ENCODE measurements around the gene PAF1. TPM values are rescaled to one million over a fixed set of nuclear protein-coding genes. Genes with fewer than 3 reads are reported as not detected.

PAF1 gene
- total and polyA plus RNA-seq, 10 donors = 27.4 to 51.3 (median 39.2) TPM

- intact Hi-C loops (cut with DNase I; ENCODE audit: low total_unique reads) = no loop called here
- peaks cover 0 to 40% (median 28%) of the 10 kb centered on the region in 6 donors for H3K36me3 ChIP-seq
Measured at GRCh38 chr19:39432677-39433025, 41.7 kb upstream of the PAF1 start.

DNA sequence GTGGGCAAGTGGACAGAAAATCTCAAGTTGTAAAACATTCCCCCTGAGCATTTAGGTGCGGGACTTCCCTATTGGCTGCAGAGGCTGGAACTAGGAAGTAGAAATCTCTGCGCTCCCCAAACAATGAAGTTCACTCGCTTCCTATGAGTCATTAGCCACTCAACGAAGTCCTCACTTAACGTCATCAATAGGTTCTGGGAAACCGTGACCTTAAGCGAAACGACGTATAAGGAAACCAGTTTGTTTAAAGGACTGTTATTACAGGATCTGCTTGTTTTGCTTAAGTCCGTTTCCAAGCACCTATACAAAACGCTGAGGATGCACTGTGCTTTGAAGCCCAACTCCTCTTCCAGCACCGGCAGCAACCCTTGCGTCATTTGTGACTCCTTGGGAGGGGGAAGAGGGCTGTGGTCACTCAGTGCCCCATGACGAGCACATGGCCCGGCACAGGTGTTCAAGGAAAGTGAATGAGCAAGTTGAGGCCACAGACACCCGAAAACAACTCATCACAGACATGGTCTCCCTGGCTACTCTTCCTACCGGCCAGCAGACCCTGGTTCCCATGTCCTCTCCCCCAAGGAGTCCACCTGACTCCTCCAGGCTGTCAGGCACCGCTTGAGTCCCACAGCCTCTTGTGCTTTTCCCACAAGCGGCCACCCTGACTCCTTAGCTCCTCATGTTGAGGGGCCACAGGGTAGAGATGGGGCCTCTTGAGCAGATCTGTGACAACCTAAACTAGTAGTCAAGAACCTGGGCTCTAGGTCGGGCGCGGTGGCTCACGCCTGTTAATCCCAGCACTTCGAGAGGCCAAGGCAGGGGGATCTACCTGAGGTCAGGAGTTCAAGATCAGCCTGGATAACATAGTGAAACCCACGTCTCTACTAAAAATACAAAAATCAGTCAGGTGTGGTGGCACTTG, 40.0 kb upstream of the PAF1 start:
- Histone ChIP-seq H3K27ac (peak overlapping the region; percentile 57 to 88 (median 77)), H3K4me3 (peak overlapping the region in 1 of 8 donors; percentile 32), H3K36me3 (peaks cover 0 to 40% (median 28%) of the 10 kb centered on the region in 6 donors), H3K4me1 (peaks cover 21 to 71% (median 44%) of the 10 kb centered on the region in 6 donors), H3K27me3 (replicated peaks in 1 of 7) (no peaks in the 10 kb centered on the region), H3K9me3 (no peaks in the 10 kb centered on the region)
- WGBS, 5 donors = 39 to 55% (median 47%) methylated on average over 22 to 25 of the region's 25 CpGs
- peak; percentile 75 for DNase-seq
- TF ChIP-seq POLR2AphosphoS5 (IDR thresholded peaks at IDR 0.05) (peak; percentile 41 to 79 (median 53)), CTCF (IDR thresholded peaks at IDR 0.05 in 8 of 11, conservative IDR thresholded peaks at IDR 0.05 in 3 of 11) (no peak)
- intact Hi-C loops (cut with DNase I; ENCODE audit: low total_unique reads) = no loop called here

More at GRCh38 chr19:39432677-39433025, 41.7 kb upstream of the PAF1 start:
- TF ChIP-seq CTCF (IDR thresholded peaks at IDR 0.05 in 8 of 11, conservative IDR thresholded peaks at IDR 0.05 in 3 of 11) (no peak), POLR2A (IDR thresholded peaks at IDR 0.05) (no peak), POLR2AphosphoS5 (IDR thresholded peaks at IDR 0.05) (no peak)
- no peaks in the 10 kb centered on the region for H3K9me3 ChIP-seq
- peak; percentile 38 for DNase-seq
- peaks cover 21 to 75% (median 53%) of the 10 kb centered on the region in 6 donors for H3K4me1 ChIP-seq
- H3K4me3 ChIP-seq = peak overlapping the region in 1 of 8 donors; percentile 0
- H3K27me3 ChIP-seq (replicated peaks in 1 of 7) = no peaks in the 10 kb centered on the region
- WGBS, 5 donors = 87 to 95% (median 95%) methylated on average over 8 of the region's 8 CpGs
- no peak overlapping the region for H3K27ac ChIP-seq

- H3K36me3 ChIP-seq = peaks cover 0 to 49% (median 29%) of the 10 kb centered on the region in 6 donors
- H3K27me3 ChIP-seq (replicated peaks in 1 of 7) = no peaks in the 10 kb centered on the region
- no peak overlapping the region for H3K4me3 ChIP-seq
- H3K9me3 ChIP-seq = no peaks in the 10 kb centered on the region
- peak overlapping the region in 7 of 8 donors; percentile 41 to 86 (median 67) for H3K27ac ChIP-seq
- intact Hi-C loops (cut with DNase I; ENCODE audit: low total_unique reads) = no loop called here
- TF ChIP-seq POLR2A (IDR thresholded peaks at IDR 0.05) (no peak), POLR2AphosphoS5 (IDR thresholded peaks at IDR 0.05) (peak; percentile 73 to 84 (median 75))
- H3K4me1 ChIP-seq = peaks cover 3 to 51% (median 26%) of the 10 kb centered on the region in 6 donors
- WGBS, 5 donors = 30 to 48% (median 39%) methylated on average over 20 to 23 of the region's 23 CpGs
- DNase-seq = peak; percentile 76
Measured at GRCh38 chr19:39428283-39429112, 37.6 kb upstream of the PAF1 start.

GRCh38 chr19:39427707-39428106, 36.8 kb upstream of the PAF1 start:
- DNase-seq = no peak
- H3K4me3 ChIP-seq = no peak overlapping the region
- intact Hi-C loops (cut with DNase I; ENCODE audit: low total_unique reads) = no loop called here
- no peaks in the 10 kb centered on the region for H3K9me3 ChIP-seq
- TF ChIP-seq CTCF (IDR thresholded peaks at IDR 0.05 in 8 of 11, conservative IDR thresholded peaks at IDR 0.05 in 3 of 11) = no peak
- TF ChIP-seq POLR2AphosphoS5 (IDR thresholded peaks at IDR 0.05) = no peak
- no peak for TF ChIP-seq POLR2A (IDR thresholded peaks at IDR 0.05)
- 89 to 94% (median 90%) methylated on average over 10 to 11 of the region's 11 CpGs for WGBS, 5 donors
- peak overlapping the region in 3 of 8 donors; percentile 64 to 86 (median 72) for H3K27ac ChIP-seq
- peaks cover 0 to 49% (median 28%) of the 10 kb centered on the region in 6 donors for H3K36me3 ChIP-seq
- H3K27me3 ChIP-seq (replicated peaks in 1 of 7) = no peaks in the 10 kb centered on the region
- H3K4me1 ChIP-seq = peaks cover 0 to 48% (median 20%) of the 10 kb centered on the region in 6 donors

All from spleen (tissue), 11 donors.